HG03135 (cell line): ENCODE results near the gene ZFP3.
"Not testable (repeated sequence)": the region's sequence is repeated elsewhere in the genome, so short reads cannot be mapped to it uniquely, and the experiment has no call there.

Experiments
- ATAC-seq: cut with Tn5 transposase; IDR thresholded peaks from one replicate; pipeline ENCODE4 v1.9.1; 2021; ENCODE audit warnings: mild to moderate bottlenecking, moderate library complexity; ENCODE audit not compliant: unreplicated experiment

ZFP3 gene

DNA sequence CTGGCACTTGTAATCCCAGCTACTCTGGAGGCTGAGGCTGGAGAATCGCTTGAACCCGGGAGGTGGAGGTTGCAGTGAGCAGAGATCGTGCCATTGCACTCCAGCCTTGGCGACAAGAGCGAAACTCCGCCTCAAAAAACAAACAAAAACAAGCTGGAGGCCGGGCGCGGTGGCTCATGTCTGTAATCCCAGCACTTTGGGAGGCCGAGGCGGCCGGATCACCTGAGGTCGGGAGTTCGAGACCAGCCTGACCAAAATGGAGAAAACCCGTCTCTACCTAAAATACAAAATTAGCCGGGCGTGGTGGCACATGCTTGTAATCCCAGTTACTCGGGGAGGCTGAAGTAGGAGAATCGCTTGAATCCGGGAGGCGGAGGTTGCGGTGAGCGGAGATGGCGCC lies 992 bp upstream of the ZFP3 start:
- ATAC-seq: not testable (repeated sequence)

- no peak for ATAC-seq
Observed at GRCh38 chr17:5077781-5078105, 524 bp upstream of the ZFP3 start.

DNA sequence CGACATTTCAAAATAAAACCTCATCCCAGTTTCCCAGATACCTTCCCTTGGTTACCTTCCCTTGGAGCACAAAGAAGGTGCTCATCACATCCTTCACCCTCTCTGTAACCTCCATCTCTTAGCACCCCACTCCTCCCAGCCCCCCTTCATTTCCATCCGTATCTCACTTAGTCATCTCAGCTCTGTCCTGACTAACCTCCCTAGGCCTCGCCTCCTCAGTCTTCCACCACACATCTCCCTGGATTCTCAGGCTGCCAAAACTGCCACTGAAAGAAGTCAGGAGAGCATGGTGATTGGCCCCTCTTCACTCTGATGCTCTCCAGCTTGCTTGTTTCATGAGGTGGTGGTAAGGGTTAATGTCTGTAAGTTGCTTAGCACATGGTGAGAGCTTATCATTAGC lies 2.3 kb downstream of the ZFP3 start:
- ATAC-seq: no peak

DNA sequence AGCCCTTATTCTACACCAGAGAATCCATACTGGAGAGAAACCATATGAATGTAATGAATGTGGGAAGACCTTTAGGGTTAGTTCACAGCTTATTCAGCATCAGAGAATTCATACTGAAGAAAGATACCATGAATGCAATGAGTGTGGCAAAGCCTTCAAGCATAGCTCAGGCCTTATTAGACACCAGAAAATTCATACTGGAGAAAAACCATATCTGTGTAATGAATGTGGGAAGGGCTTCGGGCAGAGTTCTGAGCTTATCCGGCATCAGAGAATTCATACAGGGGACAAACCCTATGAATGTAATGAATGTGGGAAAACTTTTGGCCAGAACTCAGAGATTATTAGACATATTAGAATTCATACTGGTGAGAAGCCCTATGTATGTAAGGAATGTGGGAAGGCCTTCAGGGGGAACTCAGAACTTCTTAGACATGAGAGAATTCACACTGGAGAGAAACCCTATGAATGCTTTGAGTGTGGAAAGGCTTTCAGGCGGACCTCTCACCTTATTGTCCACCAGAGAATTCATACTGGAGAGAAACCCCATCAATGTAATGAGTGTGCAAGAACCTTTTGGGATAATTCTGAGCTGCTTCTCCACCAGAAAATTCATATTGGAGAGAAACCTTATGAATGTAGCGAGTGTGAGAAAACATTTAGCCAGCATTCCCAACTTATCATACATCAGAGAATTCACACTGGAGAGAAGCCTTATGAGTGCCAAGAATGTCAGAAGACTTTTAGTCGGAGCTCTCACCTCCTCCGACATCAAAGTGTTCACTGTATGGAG lies 14.1 kb downstream of the ZFP3 start:
- no peak for ATAC-seq

GRCh38 chr17:5096731-5097100 lies 18.4 kb downstream of the ZFP3 start:
- no peak for ATAC-seq

DNA sequence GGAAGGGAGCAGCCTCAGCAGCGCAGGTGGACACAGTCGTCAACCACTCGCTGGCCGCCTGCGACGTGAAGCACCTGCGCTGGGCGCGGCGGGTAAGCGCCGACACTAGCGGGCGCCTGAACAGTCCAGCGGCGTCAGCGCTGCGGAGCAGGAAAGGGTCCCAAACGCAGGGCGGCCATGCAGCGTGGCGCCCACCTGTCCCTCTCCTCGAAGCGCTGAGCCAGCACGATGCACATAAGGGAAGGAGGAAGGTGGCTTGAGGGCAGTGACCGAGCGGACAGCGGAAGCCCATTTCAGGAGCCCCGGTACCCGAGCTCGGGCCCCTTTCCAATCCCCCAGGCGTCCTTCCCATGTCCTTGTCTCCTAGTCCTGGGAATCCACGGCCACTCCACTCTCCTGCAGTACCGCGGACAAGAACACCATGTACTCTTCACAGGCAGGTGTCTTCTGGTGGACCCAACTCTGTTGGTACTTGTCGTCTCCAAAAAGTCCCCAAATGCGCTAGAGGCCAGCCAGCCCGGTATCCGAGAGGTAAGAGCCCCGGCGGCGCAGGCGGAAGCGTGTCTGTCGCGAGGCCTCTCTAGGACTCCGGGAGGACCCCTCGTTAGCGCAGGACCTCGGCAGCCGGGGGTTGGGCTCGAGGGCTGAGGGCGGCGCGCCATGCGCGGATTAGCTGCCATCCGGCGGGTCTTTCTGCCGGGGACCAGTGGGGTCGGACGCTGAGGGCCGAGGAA lies 19.0 kb downstream of the ZFP3 start:
- ATAC-seq: no peak

DNA sequence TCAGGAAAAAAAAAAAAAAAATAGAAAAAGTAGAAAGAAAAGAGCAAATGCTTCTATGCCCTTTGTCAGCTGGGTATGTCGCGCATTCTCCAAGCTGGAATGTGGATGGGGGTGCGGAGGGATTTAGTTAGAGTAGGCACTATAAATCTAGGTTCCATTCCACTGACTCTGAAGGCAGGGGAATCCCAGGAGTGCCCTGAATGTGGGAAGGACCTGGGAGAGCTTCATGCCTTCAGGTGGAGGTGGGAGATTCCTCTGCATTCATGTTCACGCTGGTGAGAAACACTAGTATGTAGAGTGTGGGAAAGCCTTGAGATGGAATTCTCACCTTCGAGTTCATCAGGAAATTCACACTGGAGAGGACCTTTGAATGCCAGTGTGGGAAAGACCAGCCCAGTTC lies 21.0 kb downstream of the ZFP3 start:
- no peak for ATAC-seq

GRCh38 chr17:5100832-5101231 lies 22.6 kb downstream of the ZFP3 start:
- ATAC-seq: no peak

GRCh38 chr17:5110816-5111215 lies 32.5 kb downstream of the ZFP3 start:
- ATAC-seq: no peak

DNA sequence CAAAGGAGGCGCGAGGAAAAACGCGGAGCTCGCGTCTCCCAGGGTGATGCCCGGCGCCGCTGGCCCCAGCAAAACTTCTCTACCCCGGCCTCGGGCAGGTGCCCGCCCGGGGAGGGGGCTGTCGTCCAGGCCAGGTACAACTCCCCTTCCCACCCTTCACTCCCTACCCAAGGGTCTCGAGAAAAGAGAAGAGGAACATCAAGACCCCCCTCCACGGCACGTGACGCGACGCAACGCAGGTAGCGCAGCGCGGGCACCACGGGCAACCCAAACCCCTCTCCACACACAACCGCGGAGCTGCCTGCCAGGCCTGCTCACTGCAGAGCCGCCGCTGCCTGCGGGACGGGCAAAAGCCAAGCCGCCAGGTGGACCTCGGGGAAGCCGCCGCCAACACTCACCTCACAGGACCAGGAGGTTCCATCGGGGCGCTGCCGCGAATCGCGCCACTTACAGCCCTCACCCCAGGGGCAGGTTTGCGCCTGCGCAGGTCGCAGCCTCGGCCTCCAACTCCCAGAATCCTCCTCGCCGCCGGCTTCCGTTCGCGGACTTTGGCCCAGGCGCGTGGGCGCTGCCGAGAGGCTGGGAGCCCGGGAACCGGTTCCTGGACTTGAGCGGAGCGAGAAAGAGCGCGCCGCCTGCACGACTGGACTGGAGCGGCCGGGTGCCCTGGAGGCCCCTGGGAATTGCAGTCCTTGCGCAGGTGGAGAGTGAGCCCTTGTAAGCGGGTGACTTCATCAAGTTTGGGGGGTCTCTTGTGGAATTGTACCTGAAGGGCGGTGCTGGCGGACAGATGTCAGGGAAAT lies 33.3 kb downstream of the ZFP3 start, which contains the start of gene ZNF232:
TSS of gene ZNF232 (minus strand) at position 477 of the 803 bp plus-strand sequence. CDS start at position 421, 56 bp downstream.
- peak; percentile 84 for ATAC-seq

GRCh38 chr17:5115673-5116651 lies 37.7 kb downstream of the ZFP3 start, which contains the start of gene USP6:
TSS of gene USP6 (plus strand) at chr17:5116032. CDS start at chr17:5130368, 14,336 bp downstream.
- no peak for ATAC-seq

DNA sequence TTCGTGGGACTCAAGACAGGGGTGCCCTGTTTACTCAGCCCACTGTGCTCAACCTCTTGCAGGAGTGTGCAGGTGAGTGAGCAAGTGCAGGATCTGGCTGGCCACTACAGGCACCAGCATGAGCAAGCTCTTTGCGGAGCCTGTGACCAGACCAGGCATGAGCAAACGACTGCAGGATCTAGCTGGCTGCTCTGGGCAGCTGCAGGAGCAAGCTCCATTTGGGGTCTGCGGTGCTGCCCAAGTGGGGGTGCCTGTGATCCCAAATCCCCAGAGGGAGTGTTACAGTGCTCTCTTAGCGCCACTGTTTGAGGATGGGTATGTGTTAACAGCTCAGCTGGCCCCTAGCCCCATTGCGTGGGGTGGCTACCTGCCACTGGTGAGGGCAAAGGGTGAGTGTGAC lies 40.0 kb downstream of the ZFP3 start:
- no peak for ATAC-seq

- no peak for ATAC-seq
Observed at GRCh38 chr17:5120036-5120435, 41.8 kb downstream of the ZFP3 start.

- ATAC-seq: not testable (repeated sequence)
Observed at GRCh38 chr17:5120436-5121185, 42.3 kb downstream of the ZFP3 start.

- no peak for ATAC-seq
Observed at GRCh38 chr17:5121186-5121841, 43.0 kb downstream of the ZFP3 start.

- not testable (repeated sequence) for ATAC-seq
Observed at GRCh38 chr17:5122056-5122455, 43.8 kb downstream of the ZFP3 start.

DNA sequence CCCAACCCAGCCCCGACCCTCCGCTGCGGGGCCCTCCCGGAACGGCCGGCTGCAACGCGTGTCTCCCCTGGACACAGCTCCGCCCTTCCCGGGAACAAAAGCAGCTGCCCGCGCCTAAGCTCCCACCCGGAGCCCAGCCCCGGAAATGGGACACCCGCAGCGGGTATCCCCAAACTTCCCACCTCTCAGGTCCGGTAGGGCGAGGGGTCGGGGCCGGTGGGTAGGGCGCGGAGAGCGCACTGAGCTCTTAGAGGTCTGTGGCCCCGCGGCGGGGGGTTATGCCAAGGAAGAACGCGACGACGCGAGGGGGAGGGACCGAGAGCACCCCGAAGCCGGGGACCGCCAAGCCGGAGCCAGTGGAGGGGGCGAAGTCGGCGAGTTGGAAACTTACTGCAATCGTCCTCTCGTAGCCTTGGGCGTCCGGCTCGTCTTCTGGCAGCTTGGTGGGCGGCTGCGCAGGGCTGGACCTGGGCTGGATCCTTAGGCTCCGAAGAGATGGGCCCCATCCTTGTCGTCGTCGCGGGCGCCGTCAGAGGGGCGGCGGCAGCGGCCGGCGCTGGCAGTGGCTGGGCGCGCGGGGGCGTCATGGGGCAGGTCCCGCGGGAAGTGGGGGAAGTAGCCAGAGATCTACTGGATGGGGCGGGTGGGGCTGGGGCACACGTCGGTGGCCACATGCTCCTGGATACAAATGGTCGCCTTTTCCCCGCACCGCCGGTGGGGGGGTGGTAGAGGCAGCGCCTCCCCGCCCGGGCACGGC lies 44.5 kb downstream of the ZFP3 start:
- ATAC-seq: no peak
